ENCODE results near the gene HIF3A.

GRCh38 chr19:46366620-46367292, 69.9 kb downstream of the HIF3A start:
- TF ChIP-seq CTCF (IDR thresholded peaks at IDR 0.05) = no peak
- TF ChIP-seq TCF7L2 (IDR thresholded peaks at IDR 0.05; ENCODE audit: low read depth, low read length) = no peak
